SK-N-SH treated with all-trans-retinoic acid at 6 μM for 48 hours (cell line): ENCODE data around the gene USP13.
"Not testable (repeated sequence)": the region's sequence is repeated elsewhere in the genome, so short reads cannot be mapped to it uniquely, and the experiment has no call there.

ENCODE experiments used
- ATAC-seq: fragments of 200-7000 bp; cut with Tn5 transposase; 3 replicates; pipeline ENCODE4 v1.9.1; 2020; ENCODE audit warnings: mild to moderate bottlenecking, moderate library complexity
- ARNTL ChIP-seq: fragments of 450-650 bp; formaldehyde crosslinking; IDR thresholded peaks from 2 replicates; pipeline ENCODE4 v1.5.0; 2020; ENCODE audit warnings: low read depth, mild to moderate bottlenecking, moderate library complexity, borderline replicate concordance
- CREB5 ChIP-seq: fragments of 250-450 bp; sonication (Bioruptor Pico); IDR thresholded peaks from 2 replicates; pipeline ENCODE4 v1.5.1; 2020; ENCODE audit warnings: low read depth, mild to moderate bottlenecking, moderate library complexity
- CSRNP3 ChIP-seq: fragments of 250-450 bp; sonication (Bioruptor Pico); IDR thresholded peaks from 2 replicates; pipeline ENCODE4 v1.5.1; 2021; ENCODE audit warnings: mild to moderate bottlenecking, moderate library complexity
- ESRRG ChIP-seq: fragments of 250-450 bp; sonication (Bioruptor Pico); IDR thresholded peaks from 2 replicates; pipeline ENCODE4 v1.6.1; 2021; ENCODE audit warnings: mild to moderate bottlenecking
- GLIS3 ChIP-seq: fragments of 250-450 bp; sonication (Bioruptor Pico); IDR thresholded peaks from 2 replicates; pipeline ENCODE4 v1.5.0; 2020; ENCODE audit warnings: mild to moderate bottlenecking, moderate library complexity
- OSR1 ChIP-seq: fragments of 250-450 bp; sonication (Bioruptor Pico); IDR thresholded peaks from 2 replicates; pipeline ENCODE4 v1.8.0; 2022; ENCODE audit warnings: moderate library complexity, mild to moderate bottlenecking, inconsistent platforms
- PATZ1 ChIP-seq: fragments of 250-450 bp; sonication (Bioruptor Pico); IDR thresholded peaks from 2 replicates; pipeline ENCODE4 v1.8.0; 2020; ENCODE audit warnings: mild to moderate bottlenecking, moderate library complexity, borderline replicate concordance
- POU6F1 ChIP-seq: fragments of 250-450 bp; sonication (Bioruptor Pico); IDR thresholded peaks from 2 replicates; pipeline ENCODE4 v1.8.0; 2021; ENCODE audit warnings: low read depth, mild to moderate bottlenecking, moderate library complexity, borderline replicate concordance
- PPARA ChIP-seq: fragments of 250-450 bp; sonication (Bioruptor Pico); IDR thresholded peaks from 2 replicates; pipeline ENCODE4 v1.5.0; 2020; ENCODE audit warnings: mild to moderate bottlenecking, borderline replicate concordance
- SNAI2 ChIP-seq: fragments of 250-450 bp; sonication (Bioruptor Pico); IDR thresholded peaks from 2 replicates; pipeline ENCODE4 v1.5.0; 2020; ENCODE audit warnings: mild to moderate bottlenecking, moderate library complexity
- TCF4 ChIP-seq: fragments of 250-450 bp; sonication (Bioruptor Pico); IDR thresholded peaks from 2 replicates; pipeline ENCODE4 v1.8.0; 2021; ENCODE audit warnings: mild to moderate bottlenecking, moderate library complexity, borderline replicate concordance
- TOX ChIP-seq: fragments of 250-450 bp; sonication (Bioruptor Pico); IDR thresholded peaks from 2 replicates; pipeline ENCODE4 v1.8.0; 2021; ENCODE audit warnings: mild to moderate bottlenecking, moderate library complexity, borderline replicate concordance
- TSHZ2 ChIP-seq: fragments of 250-450 bp; sonication (Bioruptor Pico); IDR thresholded peaks from 2 replicates; pipeline ENCODE4 v1.5.0; 2020; ENCODE audit warnings: mild to moderate bottlenecking, moderate library complexity
- ZC3H10 ChIP-seq: fragments of 250-450 bp; sonication (Bioruptor Pico); IDR thresholded peaks from 2 replicates; pipeline ENCODE4 v1.5.1; 2021; ENCODE audit warnings: mild to moderate bottlenecking, moderate library complexity
- ZFP30 ChIP-seq: fragments of 450-650 bp; formaldehyde crosslinking; IDR thresholded peaks from 2 replicates; pipeline ENCODE4 v1.5.0; 2022; ENCODE audit warnings: mild to moderate bottlenecking, moderate library complexity
- ZNF565 ChIP-seq: fragments of 450-650 bp; formaldehyde crosslinking; conservative IDR thresholded peaks from 2 replicates; pipeline ENCODE4 v1.5.0; 2020; ENCODE audit warnings: low read depth, mild to moderate bottlenecking, moderate library complexity
- ZNF70 ChIP-seq: fragments of 450-650 bp; formaldehyde crosslinking; IDR thresholded peaks from 2 replicates; pipeline ENCODE4 v1.5.0; 2020; ENCODE audit warnings: mild to moderate bottlenecking, moderate library complexity
- ZNF8 ChIP-seq: fragments of 450-650 bp; formaldehyde crosslinking; IDR thresholded peaks from 2 replicates; pipeline ENCODE4 v1.5.0; 2020; ENCODE audit warnings: mild to moderate bottlenecking, moderate library complexity

USP13 gene

GRCh38 chr3:179775416-179776122 lies 122.7 kb downstream of the USP13 start:
- TF ChIP-seq ZC3H10 (CRISPR knock-in tag) (no peak), CSRNP3 (no peak), PATZ1 (no peak), ZFP30 (CRISPR knock-in tag) (no peak), GLIS3 (CRISPR knock-in tag) (no peak), CREB5 (CRISPR knock-in tag) (no peak)
- ATAC-seq: no peak

GRCh38 chr3:179782841-179783240 lies 130.0 kb downstream of the USP13 start:
- ATAC-seq: not testable (repeated sequence)

- ATAC-seq: no peak
- no peak for TF ChIP-seq ZNF70
- TF ChIP-seq OSR1: no peak
- TF ChIP-seq TOX (CRISPR knock-in tag): no peak
- TF ChIP-seq ARNTL (CRISPR knock-in tag): no peak
These were observed 136.2 kb downstream of the USP13 start for GRCh38 chr3:179788996-179789395.

- TF ChIP-seq ZFP30 (CRISPR knock-in tag) (no peak), ZNF70 (no peak), TSHZ2 (CRISPR knock-in tag) (no peak), PATZ1 (no peak), ZNF8 (CRISPR knock-in tag) (no peak), OSR1 (no peak), TOX (CRISPR knock-in tag) (no peak), ZC3H10 (CRISPR knock-in tag) (no peak)
- ATAC-seq: no peak
These were observed 139.0 kb downstream of the USP13 start for GRCh38 chr3:179791793-179792192.

- ATAC-seq: no peak
- TF ChIP-seq SNAI2 (CRISPR knock-in tag) (no peak), TOX (CRISPR knock-in tag) (no peak), ZNF565 (CRISPR knock-in tag) (no peak), PPARA (CRISPR knock-in tag) (no peak), ZC3H10 (CRISPR knock-in tag) (no peak), TCF4 (no peak), ESRRG (CRISPR knock-in tag) (no peak), POU6F1 (CRISPR knock-in tag) (no peak), ZFP30 (CRISPR knock-in tag) (no peak)
These were observed 141.5 kb downstream of the USP13 start for GRCh38 chr3:179794355-179794754.
